Dermis microvascular lymphatic vessel endothelial cell (primary cell): Measurements from ENCODE around the gene ANKRD11. TPM values are rescaled to one million over a fixed set of nuclear protein-coding genes. Genes with fewer than 3 reads are reported as not detected.
"Not testable (repeated sequence)": the region's sequence is repeated elsewhere in the genome, so short reads cannot be mapped to it uniquely, and the experiment has no call there.

ENCODE experiments used
- DNase-seq, 2 donors: peaks; one replicate each; pipeline versions ENCODE4 v3.0.0 to v3.0.0-alpha.2; 2010; ENCODE audit warnings: low read depth in 2 of 2
- total RNA-seq: library from RNA; depleted of rRNA; stranded (reverse); fragments of >200 nt; gene quantifications from 2 replicates; pipeline ENCODE4 v1.2.1, GENCODE V29; 2014

The ANKRD11 gene
- total RNA-seq, 1 donor from 2014 or later, result 33.1 TPM

- no peak for DNase-seq
Observed at GRCh38 chr16:89482150-89482816, 8.1 kb downstream of the ANKRD11 start.

DNA sequence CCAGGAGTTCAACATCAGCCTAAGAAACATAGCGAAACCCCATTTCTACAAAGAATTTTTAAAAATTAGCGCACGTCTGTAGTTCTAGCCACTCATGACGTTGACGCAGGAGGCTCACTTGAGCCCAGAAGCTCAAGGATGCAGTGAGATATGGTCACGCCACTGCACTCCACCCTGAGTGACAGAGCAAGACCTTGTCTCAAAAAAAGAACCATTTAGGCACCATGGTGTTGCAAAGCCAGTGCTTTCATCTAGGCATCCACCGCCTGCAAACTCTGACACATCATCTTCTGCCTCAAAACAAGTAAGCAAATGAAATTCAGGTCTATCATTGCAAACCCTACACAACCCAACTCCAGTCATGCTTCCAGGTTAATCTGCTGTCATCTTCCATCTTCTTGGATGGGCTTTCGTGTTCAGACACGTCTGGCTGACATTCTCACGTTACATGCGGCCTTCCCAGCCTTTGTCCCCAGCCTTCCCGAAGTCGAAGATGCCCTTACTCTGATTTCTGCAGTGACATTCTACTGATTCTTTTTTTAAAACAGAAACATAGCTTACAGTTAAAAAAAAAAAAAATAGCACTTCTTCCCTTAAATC, 8.9 kb downstream of the ANKRD11 start:
- no peak for DNase-seq

DNA sequence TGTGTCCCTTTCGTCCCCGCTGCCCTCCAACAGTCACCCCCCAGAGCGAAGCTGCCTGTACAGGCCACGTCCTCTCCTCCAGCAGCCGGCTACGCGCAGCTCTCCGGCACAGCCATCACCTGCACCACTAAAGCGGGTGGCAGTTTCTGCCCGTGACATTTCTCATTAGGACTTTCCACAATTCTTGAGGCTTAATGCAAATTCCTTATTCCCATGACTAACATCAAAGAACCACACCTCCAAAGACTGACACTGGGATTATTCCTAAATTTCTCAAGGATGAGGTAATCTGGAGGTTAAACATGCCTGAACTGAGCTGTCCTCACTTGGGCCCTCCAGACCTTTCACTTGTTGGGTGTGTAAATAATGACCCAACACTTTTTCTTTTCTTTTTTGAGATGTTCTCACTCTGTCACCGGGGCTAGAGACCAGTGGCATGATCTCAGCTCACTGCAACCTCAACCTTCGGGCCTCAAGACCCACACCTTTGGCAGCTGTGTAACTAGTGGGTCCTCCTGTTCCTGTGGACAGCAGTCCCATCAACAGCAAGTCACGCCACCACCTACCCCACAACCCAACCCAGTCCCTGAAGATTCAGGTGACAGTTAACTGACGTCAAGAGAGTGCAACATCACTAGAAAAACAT, 11.7 kb downstream of the ANKRD11 start:
- DNase-seq, result no peak

DNA sequence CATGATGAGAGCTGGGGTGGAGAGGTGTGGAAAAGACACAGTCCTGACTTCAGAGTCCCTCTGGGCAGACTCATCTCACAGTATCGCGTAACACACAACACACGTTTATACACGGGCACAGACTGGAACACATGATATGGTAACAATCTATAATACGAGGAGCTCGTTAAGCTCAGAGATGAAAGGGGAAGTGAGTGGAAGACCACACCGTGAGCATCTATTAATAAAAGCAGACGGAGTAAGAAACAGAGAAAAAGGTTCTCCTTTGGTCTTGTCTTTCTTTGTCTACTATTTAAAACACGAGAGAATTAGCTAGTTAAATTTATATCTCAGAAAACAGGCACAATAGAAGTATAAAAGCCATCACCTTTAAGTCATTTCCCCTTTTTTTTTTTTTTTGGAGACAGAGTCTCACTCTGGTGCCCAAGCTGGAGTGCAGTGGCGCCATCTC, 13.5 kb downstream of the ANKRD11 start:
- DNase-seq, result no peak

DNA sequence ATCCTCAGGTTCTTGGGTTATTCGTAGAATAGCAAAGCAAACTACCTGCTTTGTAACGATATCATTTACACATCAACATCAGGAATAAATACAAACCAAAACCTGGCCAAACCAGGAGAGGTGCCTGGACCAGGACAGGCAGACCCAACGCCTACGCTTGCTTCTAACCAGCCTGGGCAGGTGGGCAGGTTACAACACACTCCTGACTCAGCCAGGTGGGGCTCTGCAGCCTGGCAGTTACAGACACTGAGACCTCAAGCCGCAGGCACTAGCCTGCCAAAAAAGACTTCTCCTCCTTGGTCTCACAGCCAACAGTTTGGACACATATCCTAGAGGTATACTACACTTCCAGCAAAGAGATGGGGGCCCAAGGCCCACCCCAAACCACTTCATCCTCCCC, 14.0 kb downstream of the ANKRD11 start:
- DNase-seq, result no peak

DNA sequence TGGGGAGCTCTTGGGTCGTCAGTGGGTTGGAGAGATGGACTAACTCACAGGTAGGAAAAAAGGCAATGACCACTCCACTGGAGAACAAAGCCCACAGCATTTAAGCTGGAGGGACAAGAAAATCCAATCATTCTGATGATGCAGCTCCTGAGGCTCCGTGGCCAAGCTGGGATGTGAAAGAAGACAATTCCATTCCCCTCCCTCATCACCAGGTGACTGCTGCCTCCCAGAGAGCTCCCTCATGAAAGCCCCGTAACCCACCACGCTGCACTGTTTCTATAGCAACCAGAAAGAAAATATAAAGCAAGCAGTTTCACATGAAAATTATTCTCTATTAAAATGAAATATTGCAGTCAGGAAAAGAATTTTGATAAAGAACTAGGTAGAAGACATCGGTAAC, 15.2 kb downstream of the ANKRD11 start:
- DNase-seq, result no peak

DNA sequence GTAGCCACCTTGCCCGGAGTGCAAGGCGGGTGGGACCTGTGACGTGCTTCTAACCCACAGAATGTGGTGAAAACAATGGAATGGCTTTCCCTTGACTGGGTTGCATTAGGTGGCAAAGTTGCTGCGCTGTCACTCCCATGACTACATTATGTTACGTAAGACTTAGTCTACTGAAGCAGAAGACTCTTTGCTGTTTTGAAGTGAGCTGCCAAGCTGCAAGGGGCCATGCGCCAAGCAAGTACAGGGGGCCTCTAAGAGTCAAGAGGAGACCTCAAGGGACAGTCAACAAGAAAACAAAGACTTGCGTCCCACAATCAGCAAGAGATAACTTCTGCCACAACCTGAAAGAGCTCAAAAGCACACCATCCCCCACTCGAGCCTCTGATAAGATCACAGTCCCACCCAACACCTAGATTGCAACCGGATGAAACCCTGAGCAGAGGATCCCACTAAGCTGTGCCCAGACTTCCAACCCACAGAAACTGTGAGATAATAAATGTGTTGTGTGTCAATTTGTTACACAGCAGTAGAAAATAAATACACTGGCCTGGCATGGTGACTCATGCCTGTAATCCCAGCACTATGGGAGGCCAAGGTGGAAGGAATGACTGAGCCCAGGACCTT, 16.5 kb downstream of the ANKRD11 start:
- no peak for DNase-seq

- no peak for DNase-seq
Observed at GRCh38 chr16:89473136-89473712, 17.1 kb downstream of the ANKRD11 start.

GRCh38 chr16:89472711-89473075, 17.7 kb downstream of the ANKRD11 start:
- DNase-seq, result no peak

DNA sequence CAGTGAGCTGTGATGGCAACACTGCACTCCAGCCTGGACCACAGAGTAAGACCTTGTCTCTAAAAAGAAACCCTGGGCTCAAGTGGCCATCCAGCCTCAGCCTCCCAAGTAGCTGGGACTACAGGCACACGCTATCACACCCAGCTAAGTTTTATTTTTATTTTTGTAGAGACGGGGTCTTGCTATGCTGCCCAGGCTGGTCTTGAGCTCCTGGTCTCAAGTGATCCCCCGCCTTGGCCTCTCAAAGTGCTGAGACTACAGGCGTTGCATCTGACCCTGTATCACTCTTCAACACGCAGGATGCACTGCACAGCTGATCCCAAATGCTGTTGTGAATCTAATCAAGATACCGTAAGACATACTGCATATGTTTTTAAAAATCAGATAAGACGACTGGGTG, 23.0 kb downstream of the ANKRD11 start:
- no peak for DNase-seq

DNA sequence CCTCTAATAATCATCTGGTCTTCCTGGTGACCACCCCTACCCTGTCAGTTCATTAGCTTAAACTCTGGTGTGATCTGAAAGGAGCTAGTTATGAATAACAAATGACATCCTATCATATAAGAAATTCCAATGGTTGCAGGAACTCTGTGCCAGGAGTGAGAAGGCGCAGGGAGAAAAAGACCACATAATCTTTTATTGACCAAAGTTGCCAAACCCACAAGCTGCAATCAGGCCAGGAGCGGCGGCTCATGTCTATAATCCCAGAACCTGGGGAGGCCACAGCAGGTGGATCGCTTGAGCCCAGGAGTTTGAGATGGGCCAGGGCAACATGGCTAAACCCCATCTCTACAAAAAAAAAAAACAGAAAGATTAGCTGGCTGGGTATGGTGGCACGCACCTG, 23.4 kb downstream of the ANKRD11 start:
- DNase-seq, result no peak

GRCh38 chr16:89463312-89463711, 27.0 kb downstream of the ANKRD11 start:
- not testable (repeated sequence) for DNase-seq

GRCh38 chr16:89462639-89463038, 27.7 kb downstream of the ANKRD11 start:
- not testable (repeated sequence) for DNase-seq

GRCh38 chr16:89461890-89462289, 28.5 kb downstream of the ANKRD11 start:
- not testable (repeated sequence) for DNase-seq

- DNase-seq, result no peak
Observed at GRCh38 chr16:89460556-89460955, 29.8 kb downstream of the ANKRD11 start.

DNA sequence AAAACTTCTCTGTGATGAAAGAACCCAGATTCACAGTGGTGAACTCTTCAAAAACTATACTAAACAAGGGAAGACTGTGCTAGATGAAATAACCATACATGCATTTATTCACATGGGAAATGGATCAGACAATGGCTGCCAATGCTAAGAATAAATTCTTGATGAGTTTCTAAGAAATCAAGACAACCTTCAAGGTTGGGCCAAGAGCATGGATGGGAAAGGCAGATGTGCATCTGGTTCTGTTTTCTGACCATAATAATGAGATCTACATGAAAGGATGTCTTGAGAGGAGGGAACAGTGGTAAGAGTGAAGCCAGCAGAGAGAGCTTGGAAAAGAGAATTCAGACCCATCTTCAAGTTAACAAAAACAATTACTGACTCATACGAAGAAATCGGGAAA, 31.4 kb downstream of the ANKRD11 start:
- no peak for DNase-seq

GRCh38 chr16:89458551-89458950, 31.8 kb downstream of the ANKRD11 start:
- DNase-seq, result no peak

- DNase-seq, result no peak
Observed at GRCh38 chr16:89456419-89456959, 33.9 kb downstream of the ANKRD11 start.

DNA sequence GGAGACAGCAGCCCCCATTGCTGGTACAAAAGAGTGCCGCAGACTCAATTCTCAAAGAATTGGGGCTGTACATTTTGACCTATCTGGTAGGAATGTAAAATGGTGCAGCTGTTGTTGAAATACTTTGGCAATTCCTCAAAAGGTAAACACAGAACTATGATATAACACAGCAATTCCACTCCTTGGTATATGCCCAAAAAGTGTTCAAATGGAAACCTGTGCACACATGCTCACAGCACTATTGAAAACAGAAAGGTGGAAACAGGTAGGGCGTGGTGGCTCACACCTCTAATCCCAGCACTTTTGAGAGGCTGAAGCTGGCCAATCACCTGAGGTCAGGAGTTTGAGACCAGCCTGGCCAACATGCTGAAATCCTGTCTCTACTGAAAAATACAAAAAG, 34.7 kb downstream of the ANKRD11 start:
- DNase-seq, result no peak

DNA sequence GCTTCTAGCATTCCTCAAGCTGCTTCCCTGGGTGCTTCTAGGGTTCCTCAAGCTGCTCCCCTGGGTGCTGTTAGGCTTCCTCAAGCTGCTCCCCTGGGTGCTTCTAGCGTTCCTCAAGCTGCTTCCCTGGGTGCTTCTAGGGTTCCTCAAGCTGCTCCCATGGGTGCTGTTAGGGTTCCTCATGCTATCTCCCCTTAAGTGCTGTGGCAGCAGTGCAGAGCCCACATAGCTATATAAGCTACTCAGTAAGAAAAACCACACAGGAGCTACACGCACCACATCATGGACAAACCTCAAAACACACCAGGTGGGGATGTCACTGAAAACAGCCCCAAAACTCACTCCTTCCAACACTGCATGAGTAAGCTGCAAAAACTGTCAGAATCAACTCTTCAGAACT, 35.2 kb downstream of the ANKRD11 start:
- DNase-seq, result no peak

- DNase-seq, result not testable (repeated sequence)
Observed at GRCh38 chr16:89454378-89455125, 35.8 kb downstream of the ANKRD11 start.
